Mononuclear cell (primary cell): ENCODE data around the gene COX6B2. TPM values are rescaled to one million over a fixed set of nuclear protein-coding genes. Genes with fewer than 3 reads are reported as not detected.
"Not testable (repeated sequence)": the region's sequence is repeated elsewhere in the genome, so short reads cannot be mapped to it uniquely, and the experiment has no call there.

Experiments used
- H3K27me3 ChIP-seq: 2 replicates; pipeline ENCODE4 v1.6.0; 2011; ENCODE audit warnings: low read length, control low read depth; ENCODE audit not compliant: insufficient read depth
- H3K4me1 ChIP-seq: 2 replicates; pipeline ENCODE4 v1.5.1; 2011; ENCODE audit warnings: mild to moderate bottlenecking, low read length, control low read depth; ENCODE audit not compliant: insufficient read depth
- H3K4me3 ChIP-seq: 2 replicates; pipeline ENCODE4 v1.5.1; 2011; ENCODE audit warnings: mild to moderate bottlenecking, low read length, moderate library complexity
- H3K9me3 ChIP-seq: 2 replicates; pipeline ENCODE4 v1.5.1; 2011; ENCODE audit warnings: low read depth, mild to moderate bottlenecking, control low read depth, low read length
- total RNA-seq: library from RNA; depleted of rRNA; stranded (reverse); fragments of >200 nt; gene quantifications from one replicate; pipeline ENCODE4 v1.2.3, GENCODE V29; 2012

Gene COX6B2
- total RNA-seq, 1 donor = not detected

GRCh38 chr19:55344444-55344843 lies 10.1 kb downstream of the COX6B2 start:
- Histone ChIP-seq H3K9me3 (no peaks in the 10 kb centered on the region), H3K4me3 (no peak overlapping the region), H3K27me3 (no peaks in the 10 kb centered on the region), H3K4me1 (peaks cover 16% of the 10 kb centered on the region)

- no peaks in the 10 kb centered on the region for H3K27me3 ChIP-seq
- peaks cover 27% of the 10 kb centered on the region for H3K4me1 ChIP-seq
- no peaks in the 10 kb centered on the region for H3K9me3 ChIP-seq
- H3K4me3 ChIP-seq = no peak overlapping the region
Observed at GRCh38 chr19:55341595-55342531, 12.7 kb downstream of the COX6B2 start.

- Histone ChIP-seq H3K9me3 (no peaks in the 10 kb centered on the region), H3K27me3 (no peaks in the 10 kb centered on the region), H3K4me3 (no peak overlapping the region), H3K4me1 (peaks cover 27% of the 10 kb centered on the region)
Observed at GRCh38 chr19:55341171-55341588, 13.3 kb downstream of the COX6B2 start.

GRCh38 chr19:55340784-55341147 lies 13.8 kb downstream of the COX6B2 start:
- H3K27me3 ChIP-seq = no peaks in the 10 kb centered on the region
- H3K4me3 ChIP-seq = no peak overlapping the region
- peaks cover 27% of the 10 kb centered on the region for H3K4me1 ChIP-seq
- H3K9me3 ChIP-seq = no peaks in the 10 kb centered on the region

GRCh38 chr19:55339889-55340783 lies 14.4 kb downstream of the COX6B2 start:
- Histone ChIP-seq H3K27me3 (no peaks in the 10 kb centered on the region), H3K4me1 (peaks cover 27% of the 10 kb centered on the region), H3K9me3 (no peaks in the 10 kb centered on the region), H3K4me3 (peak overlapping the region; percentile 41)

GRCh38 chr19:55339105-55339888 lies 15.2 kb downstream of the COX6B2 start, which contains the start of gene KMT5C:
KMT5C (plus strand) TSS chr19:55339876; CDS start chr19:55341937, 2,061 bp downstream.
- Histone ChIP-seq H3K4me3 (peak within 1 kb of the TSS; percentile 42), H3K9me3 (no peaks in the 10 kb centered on the region), H3K27me3 (no peaks in the 10 kb centered on the region), H3K4me1 (peaks cover 27% of the 10 kb centered on the region)

- Histone ChIP-seq H3K9me3 (no peaks in the 10 kb centered on the region), H3K4me3 (no peak overlapping the region), H3K4me1 (peaks cover 34% of the 10 kb centered on the region), H3K27me3 (no peaks in the 10 kb centered on the region)
Observed at GRCh38 chr19:55336101-55336500, 18.4 kb downstream of the COX6B2 start.

GRCh38 chr19:55333870-55334269 lies 20.6 kb downstream of the COX6B2 start:
- Histone ChIP-seq H3K4me3 (no peak overlapping the region), H3K9me3 (no peaks in the 10 kb centered on the region), H3K27me3 (no peaks in the 10 kb centered on the region), H3K4me1 (peaks cover 28% of the 10 kb centered on the region)

GRCh38 chr19:55329791-55330190 lies 24.7 kb downstream of the COX6B2 start:
- H3K4me3 ChIP-seq, H3K27me3 ChIP-seq, H3K9me3 ChIP-seq: not testable (repeated sequence)
- H3K4me1 ChIP-seq = peaks cover 41% of the 10 kb centered on the region

- not testable (repeated sequence) for H3K27me3 ChIP-seq, H3K4me3 ChIP-seq, H3K9me3 ChIP-seq
- peaks cover 44% of the 10 kb centered on the region for H3K4me1 ChIP-seq
Observed at GRCh38 chr19:55328774-55329318, 25.7 kb downstream of the COX6B2 start.

- H3K4me3 ChIP-seq = peak within 1 kb of the TSS; percentile 34
- H3K4me1 ChIP-seq = peaks cover 57% of the 10 kb centered on the region
- no peaks in the 10 kb centered on the region for H3K9me3 ChIP-seq
- no peaks in the 10 kb centered on the region for H3K27me3 ChIP-seq
Observed at GRCh38 chr19:55325172-55325571, 29.3 kb downstream of the COX6B2 start, which contains the start of gene TMEM150B. TMEM150B (minus strand) TSS chr19:55325341; CDS start chr19:55321036, 4,305 bp downstream.

GRCh38 chr19:55324662-55325061 lies 29.9 kb downstream of the COX6B2 start:
- Histone ChIP-seq H3K4me3 (peak overlapping the region; percentile 34), H3K9me3 (no peaks in the 10 kb centered on the region), H3K4me1 (peaks cover 54% of the 10 kb centered on the region), H3K27me3 (no peaks in the 10 kb centered on the region)

- peaks cover 48% of the 10 kb centered on the region for H3K4me1 ChIP-seq
- no peaks in the 10 kb centered on the region for H3K27me3 ChIP-seq
- H3K9me3 ChIP-seq = no peaks in the 10 kb centered on the region
- H3K4me3 ChIP-seq = no peak overlapping the region
Observed at GRCh38 chr19:55322204-55322885, 32.2 kb downstream of the COX6B2 start.
